Prostate gland (tissue), 2 donors: Measurements from ENCODE around the gene TEC.

Source experiments
- POLR2A ChIP-seq: fragments of 450-650 bp; IDR thresholded peaks from one replicate; pipeline ENCODE4 v1.6.1; 2016; ENCODE audit warnings: antibody characterized with exemption, mild to moderate bottlenecking
- POLR2AphosphoS5 ChIP-seq: sonication (generic); formaldehyde crosslinking; IDR thresholded peaks from one replicate; pipeline ENCODE4 v1.6.1; 2017; ENCODE audit warnings: antibody characterized with exemption
- TF ChIP-seq, protein P1 (sequence below), 4 experiments: fragments of 200-600 bp in 2 of 4; fragments of 450-650 bp in 2 of 4; sonication (generic) in 2 of 4; IDR thresholded peaks; 1 replicate in 3 of 4; 2 replicates in 1 of 4; pipeline ENCODE4 v1.5.1; 2016 to 2019; ENCODE audit warnings: antibody characterized with exemption in 4 of 4, mild to moderate bottlenecking in 2 of 4, moderate library complexity in 2 of 4

DNA sequence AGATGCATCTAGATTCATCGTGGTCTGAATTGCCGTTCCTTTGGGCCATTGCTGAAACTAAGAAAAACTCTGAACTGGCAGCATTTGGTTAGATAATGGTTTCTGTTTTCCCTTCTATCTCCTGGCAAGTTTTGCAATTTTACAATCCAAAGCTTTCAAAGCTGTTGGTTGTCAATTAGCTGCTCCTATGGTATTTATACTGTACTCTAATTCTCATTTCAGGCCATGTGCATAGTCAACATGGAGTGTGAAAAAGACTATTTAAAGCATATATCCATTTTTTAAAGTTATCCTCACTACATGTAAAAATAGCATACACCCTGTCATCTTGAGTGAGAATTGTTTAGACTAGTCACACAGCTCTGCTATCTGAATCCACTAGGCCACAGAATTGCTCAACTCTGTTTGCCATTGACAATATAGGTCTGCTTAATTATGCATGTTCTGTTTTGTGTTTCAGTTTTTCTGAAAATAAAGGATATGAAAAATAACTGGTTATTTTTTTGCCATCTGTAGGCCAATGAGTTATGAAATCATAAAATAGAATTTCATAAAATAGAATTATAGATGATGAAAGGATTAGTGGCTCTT lies 27.7 kb upstream of the TEC start:
- TF ChIP-seq, protein P1, sequence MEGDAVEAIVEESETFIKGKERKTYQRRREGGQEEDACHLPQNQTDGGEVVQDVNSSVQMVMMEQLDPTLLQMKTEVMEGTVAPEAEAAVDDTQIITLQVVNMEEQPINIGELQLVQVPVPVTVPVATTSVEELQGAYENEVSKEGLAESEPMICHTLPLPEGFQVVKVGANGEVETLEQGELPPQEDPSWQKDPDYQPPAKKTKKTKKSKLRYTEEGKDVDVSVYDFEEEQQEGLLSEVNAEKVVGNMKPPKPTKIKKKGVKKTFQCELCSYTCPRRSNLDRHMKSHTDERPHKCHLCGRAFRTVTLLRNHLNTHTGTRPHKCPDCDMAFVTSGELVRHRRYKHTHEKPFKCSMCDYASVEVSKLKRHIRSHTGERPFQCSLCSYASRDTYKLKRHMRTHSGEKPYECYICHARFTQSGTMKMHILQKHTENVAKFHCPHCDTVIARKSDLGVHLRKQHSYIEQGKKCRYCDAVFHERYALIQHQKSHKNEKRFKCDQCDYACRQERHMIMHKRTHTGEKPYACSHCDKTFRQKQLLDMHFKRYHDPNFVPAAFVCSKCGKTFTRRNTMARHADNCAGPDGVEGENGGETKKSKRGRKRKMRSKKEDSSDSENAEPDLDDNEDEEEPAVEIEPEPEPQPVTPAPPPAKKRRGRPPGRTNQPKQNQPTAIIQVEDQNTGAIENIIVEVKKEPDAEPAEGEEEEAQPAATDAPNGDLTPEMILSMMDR (IDR thresholded peaks at IDR 0.05), result no peak
- TF ChIP-seq POLR2A (no peak), POLR2AphosphoS5 (no peak)
